DMS 273 (cell line): ENCODE measurements around the gene MAML1.
A peak's percentile ranks its signal among the peaks of the same experiment; 100 is the strongest.

Experiments used
- DNase-seq: peaks from one replicate; lab custom pipeline; 2025; ENCODE audit not compliant: unreplicated experiment; lab: John Stamatoyannopoulos, UW

The MAML1 gene

DNA sequence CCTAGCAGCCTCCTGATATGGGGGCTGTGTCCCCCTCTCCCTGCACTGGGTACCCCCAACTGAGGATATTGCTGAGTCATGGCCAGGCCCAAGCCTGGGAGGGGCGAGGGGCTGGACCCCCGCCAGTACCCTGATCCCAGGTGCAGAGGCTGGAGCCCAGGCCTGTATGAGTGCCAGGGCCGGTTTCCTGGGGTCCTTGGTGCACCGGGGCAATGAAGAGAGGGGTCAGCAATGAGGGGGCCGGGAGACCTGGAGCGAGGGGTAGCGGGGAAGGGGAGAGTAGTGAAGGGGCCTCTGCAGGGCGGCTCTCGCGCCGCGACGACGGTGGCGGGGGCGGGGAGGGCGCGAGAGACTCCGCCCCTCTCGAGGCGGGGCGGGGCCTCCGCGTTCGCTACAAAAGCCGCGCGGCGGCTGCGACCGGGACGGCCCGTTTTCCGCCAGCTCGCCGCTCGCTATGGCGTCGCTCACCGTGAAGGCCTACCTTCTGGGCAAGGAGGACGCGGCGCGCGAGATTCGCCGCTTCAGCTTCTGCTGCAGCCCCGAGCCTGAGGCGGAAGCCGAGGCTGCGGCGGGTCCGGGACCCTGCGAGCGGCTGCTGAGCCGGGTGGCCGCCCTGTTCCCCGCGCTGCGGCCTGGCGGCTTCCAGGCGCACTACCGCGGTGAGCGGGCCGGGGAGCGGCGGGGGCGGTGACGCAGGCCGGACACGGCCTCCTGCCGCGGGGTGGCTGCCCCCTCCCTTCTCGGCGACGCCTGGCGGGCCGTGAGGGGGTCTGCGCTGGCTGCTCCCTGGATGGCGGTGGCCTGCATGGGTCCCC, 88.1 kb downstream of the MAML1 start, which contains the start of gene SQSTM1:
Gene SQSTM1 (plus strand): TSS at position 423 of the 815 bp plus-strand sequence. CDS start 32 bp downstream, at position 455.
- DNase-seq, result peak; percentile 90

DNA sequence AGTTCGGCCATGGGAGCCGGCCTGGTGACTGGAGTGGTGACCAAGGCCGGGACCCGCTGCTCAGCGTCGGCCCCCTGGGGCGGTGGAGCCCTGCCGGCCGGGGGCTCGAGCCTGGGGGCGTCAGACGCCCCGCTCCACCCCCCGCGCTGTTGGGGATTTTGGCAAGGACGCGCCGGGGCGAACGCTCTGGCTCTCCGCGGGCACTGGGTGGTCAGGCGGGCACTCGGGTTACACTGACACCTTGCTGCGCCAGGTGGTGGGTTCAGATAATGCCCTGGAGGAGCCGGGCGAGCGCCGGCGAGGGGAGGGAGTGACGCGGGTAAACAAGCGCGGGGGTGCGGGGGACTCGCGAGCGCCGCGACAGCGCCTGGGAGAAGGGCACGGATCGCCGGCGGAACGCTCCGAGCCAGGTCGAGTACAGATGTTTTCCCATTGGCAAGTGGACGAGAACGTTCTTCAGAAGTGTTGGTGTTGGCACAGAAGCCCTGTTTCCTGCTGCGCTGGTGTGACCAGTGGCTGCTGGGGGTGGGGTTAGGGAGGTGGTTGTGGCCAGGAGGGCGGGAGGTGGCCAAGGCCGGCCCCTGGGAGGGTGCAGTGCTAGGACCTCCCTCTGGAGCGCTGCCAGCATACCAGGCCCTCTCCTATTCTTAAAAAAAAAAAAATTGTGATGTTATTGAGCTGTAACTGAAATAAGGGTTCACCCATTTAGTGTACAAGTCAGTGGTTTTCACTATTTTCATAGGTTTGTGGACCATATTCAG, 88.9 kb downstream of the MAML1 start:
- peak; percentile 91 for DNase-seq

DNA sequence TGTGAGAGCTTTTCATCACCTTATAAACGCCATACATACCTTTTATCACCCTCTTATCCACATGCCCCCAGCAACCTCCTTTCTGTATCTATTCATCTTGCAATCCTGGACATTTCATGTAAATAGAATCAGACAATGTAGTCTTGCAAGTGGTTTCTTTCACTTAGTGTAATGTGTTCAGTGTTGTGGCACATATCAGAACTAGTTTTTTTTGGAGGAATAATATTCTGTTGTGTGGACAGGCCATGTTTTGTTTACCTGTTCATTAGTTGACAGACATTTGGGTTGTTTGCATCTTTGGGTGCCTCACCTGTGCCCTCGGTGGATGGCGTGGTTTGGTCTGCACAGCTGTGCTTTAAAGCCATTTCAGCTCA, 89.4 kb downstream of the MAML1 start:
- DNase-seq, result no peak

DNA sequence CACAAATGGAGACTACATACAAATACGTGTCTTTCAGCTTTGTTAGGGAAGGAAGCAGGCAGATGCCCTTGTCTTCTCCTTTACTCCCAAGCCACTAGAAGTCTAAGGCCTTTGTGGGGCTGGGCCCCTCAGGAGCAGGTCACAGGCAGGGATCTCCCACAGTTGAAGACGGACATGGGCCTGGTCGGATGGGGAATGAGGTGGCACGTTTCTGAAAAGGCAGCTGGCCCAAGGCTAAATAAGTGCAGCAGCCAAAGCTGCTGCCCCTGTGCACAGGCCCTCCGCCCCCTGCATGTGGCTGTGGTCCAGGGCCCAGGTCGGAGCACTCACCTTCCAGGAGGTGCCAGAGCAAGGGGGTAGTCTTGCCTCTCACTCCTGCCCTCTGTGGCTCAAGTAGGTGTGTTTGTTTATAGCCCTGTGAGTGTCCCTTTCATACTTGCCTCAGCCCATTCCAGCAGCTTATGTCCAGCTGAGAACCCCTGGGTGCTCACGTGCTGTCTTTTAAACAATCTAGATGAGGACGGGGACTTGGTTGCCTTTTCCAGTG, 89.9 kb downstream of the MAML1 start:
- no peak for DNase-seq

DNA sequence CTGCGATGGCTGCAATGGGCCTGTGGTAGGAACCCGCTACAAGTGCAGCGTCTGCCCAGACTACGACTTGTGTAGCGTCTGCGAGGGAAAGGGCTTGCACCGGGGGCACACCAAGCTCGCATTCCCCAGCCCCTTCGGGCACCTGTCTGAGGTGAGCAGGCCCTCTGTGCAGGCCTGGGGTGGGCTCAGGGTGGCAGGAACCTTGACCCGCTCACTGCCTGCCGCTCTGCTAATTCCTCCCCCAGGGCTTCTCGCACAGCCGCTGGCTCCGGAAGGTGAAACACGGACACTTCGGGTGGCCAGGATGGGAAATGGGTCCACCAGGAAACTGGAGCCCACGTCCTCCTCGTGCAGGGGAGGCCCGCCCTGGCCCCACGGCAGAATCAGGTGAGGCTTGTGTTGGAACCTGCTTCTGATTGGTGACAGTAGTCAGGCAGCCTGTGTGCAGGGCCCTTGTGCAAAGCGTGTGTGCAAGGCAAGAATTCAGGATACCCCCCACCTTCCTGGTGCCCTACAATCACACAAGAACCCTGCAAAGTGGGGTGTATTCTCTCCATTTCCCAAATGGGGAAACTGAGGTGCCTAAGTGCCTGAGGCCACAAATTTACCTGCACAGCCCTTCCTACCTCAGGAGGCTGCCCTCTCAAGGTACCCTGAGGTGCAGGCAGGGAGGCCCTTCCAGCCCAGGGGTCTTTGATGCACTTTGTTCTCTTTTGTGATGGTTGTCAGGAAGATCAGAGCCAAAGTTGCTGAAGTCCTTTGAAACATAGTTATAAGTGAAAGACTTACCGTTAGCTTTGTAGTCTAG, 91.5 kb downstream of the MAML1 start:
- DNase-seq, result no peak

DNA sequence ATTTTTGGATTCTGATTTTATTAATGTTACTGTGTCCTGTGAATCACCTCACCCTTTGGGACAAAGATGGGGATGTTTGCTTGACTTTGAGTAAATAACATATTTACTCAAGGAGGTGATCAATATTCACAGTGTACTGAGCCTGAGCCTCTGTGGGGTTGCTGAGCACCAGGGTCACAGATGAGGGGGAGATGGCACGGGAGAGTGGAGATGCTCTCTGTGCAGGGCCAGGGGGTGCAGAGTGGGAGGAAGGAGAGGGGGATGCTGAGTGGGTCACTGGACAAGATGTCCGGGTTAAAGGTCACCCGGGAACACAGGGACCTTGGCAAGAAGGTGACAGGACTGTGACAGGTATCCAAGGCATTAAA, 92.1 kb downstream of the MAML1 start:
- DNase-seq, result no peak

DNA sequence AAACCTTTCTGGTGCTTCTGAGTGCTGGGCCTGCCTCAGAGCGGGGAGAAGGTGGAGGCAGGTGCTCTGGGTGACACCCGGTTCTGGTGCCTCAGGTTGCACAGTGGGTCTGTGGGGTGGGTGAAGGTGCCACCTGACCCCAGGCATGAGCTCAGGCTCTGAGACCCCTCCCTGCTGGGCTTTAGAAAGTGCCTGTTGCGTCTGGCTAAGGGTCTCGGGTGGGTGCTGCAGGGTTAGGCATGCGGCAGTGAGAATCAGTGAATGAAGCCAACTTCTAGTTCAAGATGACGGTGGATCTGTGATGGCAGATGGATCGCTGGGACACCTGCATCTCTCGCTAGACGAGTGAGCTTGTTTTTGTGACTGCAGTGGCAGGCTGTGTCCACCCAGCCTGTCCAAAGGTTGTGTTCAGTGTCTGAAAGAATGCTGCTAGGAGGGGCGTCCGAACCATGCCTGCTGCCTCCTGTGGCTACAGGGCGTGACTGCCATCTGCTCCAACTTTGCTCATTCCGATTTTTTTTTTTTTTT, 93.1 kb downstream of the MAML1 start:
- peak; percentile 50 for DNase-seq
